Liver (tissue), 9 donors: Measurements from ENCODE around the gene MPV17. TPM values are rescaled to one million over a fixed set of nuclear protein-coding genes. Genes with fewer than 3 reads are reported as not detected.
A peak's percentile ranks its signal among the peaks of the same experiment; 100 is the strongest.

Experiments
- DNase-seq: peaks from one replicate; pipeline ENCODE4 v3.0.0-alpha.2; 2017; ENCODE audit warnings: low spot score
- H3K27ac ChIP-seq, 2 donors: one replicate each; pipeline ENCODE4 v1.7.0; 2013; ENCODE audit warnings: inconsistent platforms in 2 of 2, low read length in 2 of 2, control low read depth in 1 of 2, low read depth in 1 of 2, mild to moderate bottlenecking in 1 of 2
- H3K27me3 ChIP-seq, 4 donors: one replicate each; pipeline versions ENCODE4 v1.6.1 to v1.7.0; 2013; ENCODE audit warnings: low read length in 3 of 4, inconsistent platforms in 1 of 4, mild to moderate bottlenecking in 1 of 4, moderate library complexity in 1 of 4; ENCODE audit not compliant: control insufficient read depth in 4 of 4, insufficient read depth in 4 of 4
- H3K36me3 ChIP-seq, 4 donors: one replicate each; pipeline versions ENCODE4 v1.6.1 to v1.7.0; 2013; ENCODE audit warnings: low read length in 3 of 4, mild to moderate bottlenecking in 3 of 4, low read depth in 1 of 4, moderate library complexity in 1 of 4; ENCODE audit not compliant: control insufficient read depth in 4 of 4, insufficient read depth in 3 of 4
- H3K4me1 ChIP-seq, 4 donors: one replicate each; pipeline versions ENCODE4 v1.6.1 to v1.7.0; 2013; ENCODE audit warnings: low read length in 3 of 4, mild to moderate bottlenecking in 3 of 4, moderate library complexity in 1 of 4; ENCODE audit not compliant: control insufficient read depth in 4 of 4, insufficient read depth in 4 of 4
- H3K4me3 ChIP-seq, 3 donors: one replicate each; pipeline versions ENCODE4 v1.6.1 to v1.7.0; 2013; ENCODE audit warnings: low read length in 3 of 3, control low read depth in 1 of 3, low read depth in 1 of 3, mild to moderate bottlenecking in 1 of 3
- H3K9ac ChIP-seq, 2 donors: one replicate each; pipeline ENCODE4 v1.7.0; 2013; ENCODE audit warnings: low read length in 2 of 2, mild to moderate bottlenecking in 2 of 2, moderate library complexity in 2 of 2, control low read depth in 1 of 2, low read depth in 1 of 2
- H3K9me3 ChIP-seq, 4 donors: one replicate each; pipeline versions ENCODE4 v1.6.1 to v1.7.0; 2013; ENCODE audit warnings: low read length in 3 of 4; ENCODE audit not compliant: control insufficient read depth in 4 of 4
- EGR1 ChIP-seq, 2 donors: IDR thresholded peaks; 2 replicates each; pipeline ENCODE4 v1.6.1; 2016 to 2018; ENCODE audit warnings: antibody characterized with exemption in 2 of 2, low read depth in 2 of 2
- FOXA2 ChIP-seq: IDR thresholded peaks from 2 replicates; pipeline ENCODE4 v1.6.1; 2016; ENCODE audit warnings: antibody characterized with exemption
- GABPA ChIP-seq, 2 donors: IDR thresholded peaks in 1 of 2; conservative IDR thresholded peaks in 1 of 2; 2 replicates each; pipeline ENCODE4 v1.6.1; 2016; ENCODE audit warnings: antibody characterized with exemption in 2 of 2, mild to moderate bottlenecking in 1 of 2, moderate library complexity in 1 of 2
- HNF4A ChIP-seq, 2 donors: conservative IDR thresholded peaks; 2 replicates each; pipeline ENCODE4 v1.6.1; 2016; ENCODE audit warnings: antibody characterized with exemption in 2 of 2, mild to moderate bottlenecking in 2 of 2
- JUND ChIP-seq, 2 donors: IDR thresholded peaks; 2 replicates each; pipeline ENCODE4 v1.6.1; 2016; ENCODE audit warnings: antibody characterized with exemption in 2 of 2
- NR2F2 ChIP-seq: IDR thresholded peaks from 2 replicates; pipeline ENCODE4 v1.6.1; 2016; ENCODE audit warnings: antibody characterized with exemption
- RAD21 ChIP-seq, 2 donors: IDR thresholded peaks; 2 replicates each; pipeline ENCODE4 v1.6.1; 2016; ENCODE audit warnings: antibody characterized with exemption in 2 of 2, mild to moderate bottlenecking in 2 of 2
- RXRA ChIP-seq, 2 donors: IDR thresholded peaks; 2 replicates each; pipeline ENCODE4 v1.6.1; 2017 to 2018; ENCODE audit warnings: antibody characterized with exemption in 2 of 2, mild to moderate bottlenecking in 1 of 2
- SP1 ChIP-seq: IDR thresholded peaks from 2 replicates; pipeline ENCODE4 v1.6.1; 2018; ENCODE audit warnings: antibody characterized with exemption, mild to moderate bottlenecking
- TAF1 ChIP-seq: conservative IDR thresholded peaks from 2 replicates; pipeline ENCODE4 v1.6.1; 2016; ENCODE audit warnings: antibody characterized with exemption, mild to moderate bottlenecking
- YY1 ChIP-seq: IDR thresholded peaks from 2 replicates; pipeline ENCODE4 v1.6.1; 2016; ENCODE audit warnings: antibody characterized with exemption, mild to moderate bottlenecking
- WGBS: extraction: QIAGEN DNeasy Blood & Tissue Kit; methylation state at CpG from one replicate; pipeline ENCODE4 v1.1.7; 2013; 5-methylcytosine and 5-hydroxymethylcytosine counted together
- polyA plus RNA-seq, 2 donors: library from polyadenylated mRNA; stranded (reverse) in 1 of 2; unstranded in 1 of 2; fragments of 200-250 nt in 1 of 2; fragments of >200 nt in 1 of 2; fragmentation: Nextera tagmentation in 1 of 2; extraction: Ambion mirVana in 1 of 2; gene quantifications; one replicate each; pipeline versions ENCODE4 v1.2.1 to v1.2.3, GENCODE V29; 2013 to 2015
- total RNA-seq, 2 donors: library from RNA; depleted of rRNA; stranded (reverse); fragments of >200 nt; gene quantifications; one replicate each; pipeline ENCODE4 v1.2.3, GENCODE V29; 2014
- TF ChIP-seq, protein P1 (sequence below): IDR thresholded peaks from 2 replicates; pipeline ENCODE4 v1.6.1; 2016; ENCODE audit warnings: antibody characterized with exemption
- TF ChIP-seq, protein P2 (sequence below): fragments of 150-350 bp; IDR thresholded peaks from 2 replicates; pipeline ENCODE4 v1.5.1; 2017; ENCODE audit warnings: improper control_type of control experiment, low read depth, low read length; ENCODE audit not compliant: missing input control
- donor health status: healthy.
- donor health status: healthy.
- donor health status: healthy.
- donor health status: healthy.
- donor health status: healthy.

MPV17 gene
- total and polyA plus RNA-seq, 4 donors, result 13.9 to 29.6 (median 21.8) TPM

DNA sequence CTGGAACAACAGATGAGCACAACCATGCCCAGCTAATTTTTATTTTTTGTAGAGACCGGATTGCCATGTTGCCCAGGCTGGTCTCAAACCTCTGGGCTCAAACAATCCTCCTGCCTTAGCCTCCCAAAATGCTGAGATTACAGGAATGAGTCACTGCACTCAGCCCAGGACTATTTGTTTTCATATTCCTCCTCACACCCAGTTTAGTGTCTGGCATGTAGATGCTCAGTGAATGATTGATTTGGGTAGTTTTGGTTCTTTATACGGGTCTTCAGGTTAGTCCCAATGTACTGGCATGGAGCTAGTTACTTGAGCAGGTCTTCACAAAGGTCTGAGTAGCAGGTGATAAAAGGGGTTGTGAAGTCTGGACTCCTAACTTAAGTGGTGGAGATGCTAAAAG is 41.0 kb upstream of the MPV17 start:
- WGBS, result 94% methylated on average over 2 of the region's 2 CpGs
- Histone ChIP-seq H3K4me3 (no peak overlapping the region), H3K4me1 (peaks cover 0 to 3% (median 2%) of the 10 kb centered on the region in 4 donors), H3K27ac (no peak overlapping the region), H3K36me3 (peaks cover 5 to 46% (median 33%) of the 10 kb centered on the region in 4 donors), H3K9ac (no peak overlapping the region), H3K27me3 (no peaks in the 10 kb centered on the region), H3K9me3 (no peaks in the 10 kb centered on the region)
- TF ChIP-seq, protein P1, sequence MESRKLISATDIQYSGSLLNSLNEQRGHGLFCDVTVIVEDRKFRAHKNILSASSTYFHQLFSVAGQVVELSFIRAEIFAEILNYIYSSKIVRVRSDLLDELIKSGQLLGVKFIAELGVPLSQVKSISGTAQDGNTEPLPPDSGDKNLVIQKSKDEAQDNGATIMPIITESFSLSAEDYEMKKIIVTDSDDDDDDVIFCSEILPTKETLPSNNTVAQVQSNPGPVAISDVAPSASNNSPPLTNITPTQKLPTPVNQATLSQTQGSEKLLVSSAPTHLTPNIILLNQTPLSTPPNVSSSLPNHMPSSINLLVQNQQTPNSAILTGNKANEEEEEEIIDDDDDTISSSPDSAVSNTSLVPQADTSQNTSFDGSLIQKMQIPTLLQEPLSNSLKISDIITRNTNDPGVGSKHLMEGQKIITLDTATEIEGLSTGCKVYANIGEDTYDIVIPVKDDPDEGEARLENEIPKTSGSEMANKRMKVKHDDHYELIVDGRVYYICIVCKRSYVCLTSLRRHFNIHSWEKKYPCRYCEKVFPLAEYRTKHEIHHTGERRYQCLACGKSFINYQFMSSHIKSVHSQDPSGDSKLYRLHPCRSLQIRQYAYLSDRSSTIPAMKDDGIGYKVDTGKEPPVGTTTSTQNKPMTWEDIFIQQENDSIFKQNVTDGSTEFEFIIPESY, result no peak
- DNase-seq, result no peak

DNA sequence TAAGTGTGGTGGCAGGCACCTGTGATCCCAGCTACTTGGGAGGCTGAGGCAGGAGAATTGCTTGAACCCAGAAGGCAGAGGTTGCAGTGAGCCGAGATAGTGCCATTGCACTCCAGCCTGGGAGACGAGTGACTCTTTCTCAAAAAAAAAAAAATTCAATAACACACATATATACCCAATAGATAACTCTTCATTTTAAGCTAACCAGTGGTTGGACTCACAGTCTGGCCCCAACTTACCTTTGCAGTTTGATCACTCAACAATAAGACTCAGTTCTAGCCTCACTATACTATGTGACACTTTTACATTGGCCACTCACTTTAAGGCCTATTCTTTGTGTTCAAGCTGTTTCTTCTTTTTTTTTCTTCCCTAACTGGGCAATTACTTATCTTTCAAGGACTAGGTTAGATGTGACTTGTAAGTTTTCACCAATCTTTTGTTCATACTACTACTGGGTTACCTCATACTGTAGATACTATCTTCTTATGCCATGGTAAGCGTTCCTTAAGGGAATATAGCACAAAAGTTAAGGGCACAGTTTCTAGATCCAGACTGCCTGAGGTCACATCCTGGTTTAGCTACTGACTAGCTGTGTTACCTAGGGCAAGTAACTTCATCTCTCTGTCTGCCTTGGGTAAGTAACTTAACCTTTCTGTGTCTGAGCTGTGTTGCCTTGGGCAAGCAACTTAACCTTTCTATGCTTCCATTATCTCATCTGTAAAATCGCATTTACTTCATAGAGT is 40.0 kb upstream of the MPV17 start:
- no peak for DNase-seq
- peaks cover 1 to 6% (median 2%) of the 10 kb centered on the region in 4 donors for H3K4me1 ChIP-seq
- H3K9me3 ChIP-seq, result no peaks in the 10 kb centered on the region
- H3K4me3 ChIP-seq, result no peak overlapping the region
- no peak for TF ChIP-seq RAD21 (IDR thresholded peaks at IDR 0.05)
- TF ChIP-seq RXRA (IDR thresholded peaks at IDR 0.05), result no peak
- TF ChIP-seq, protein P2, sequence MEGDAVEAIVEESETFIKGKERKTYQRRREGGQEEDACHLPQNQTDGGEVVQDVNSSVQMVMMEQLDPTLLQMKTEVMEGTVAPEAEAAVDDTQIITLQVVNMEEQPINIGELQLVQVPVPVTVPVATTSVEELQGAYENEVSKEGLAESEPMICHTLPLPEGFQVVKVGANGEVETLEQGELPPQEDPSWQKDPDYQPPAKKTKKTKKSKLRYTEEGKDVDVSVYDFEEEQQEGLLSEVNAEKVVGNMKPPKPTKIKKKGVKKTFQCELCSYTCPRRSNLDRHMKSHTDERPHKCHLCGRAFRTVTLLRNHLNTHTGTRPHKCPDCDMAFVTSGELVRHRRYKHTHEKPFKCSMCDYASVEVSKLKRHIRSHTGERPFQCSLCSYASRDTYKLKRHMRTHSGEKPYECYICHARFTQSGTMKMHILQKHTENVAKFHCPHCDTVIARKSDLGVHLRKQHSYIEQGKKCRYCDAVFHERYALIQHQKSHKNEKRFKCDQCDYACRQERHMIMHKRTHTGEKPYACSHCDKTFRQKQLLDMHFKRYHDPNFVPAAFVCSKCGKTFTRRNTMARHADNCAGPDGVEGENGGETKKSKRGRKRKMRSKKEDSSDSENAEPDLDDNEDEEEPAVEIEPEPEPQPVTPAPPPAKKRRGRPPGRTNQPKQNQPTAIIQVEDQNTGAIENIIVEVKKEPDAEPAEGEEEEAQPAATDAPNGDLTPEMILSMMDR, result no peak
- no peak for TF ChIP-seq GABPA (IDR thresholded peaks at IDR 0.05 in 1 of 2, conservative IDR thresholded peaks at IDR 0.05 in 1 of 2)
- no peak for TF ChIP-seq YY1
- H3K27me3 ChIP-seq, result no peaks in the 10 kb centered on the region
- 95% methylated on average over 4 of the region's 4 CpGs for WGBS
- no peak overlapping the region for H3K9ac ChIP-seq
- no peak overlapping the region for H3K27ac ChIP-seq
- peaks cover 4 to 41% (median 29%) of the 10 kb centered on the region in 4 donors for H3K36me3 ChIP-seq

DNA sequence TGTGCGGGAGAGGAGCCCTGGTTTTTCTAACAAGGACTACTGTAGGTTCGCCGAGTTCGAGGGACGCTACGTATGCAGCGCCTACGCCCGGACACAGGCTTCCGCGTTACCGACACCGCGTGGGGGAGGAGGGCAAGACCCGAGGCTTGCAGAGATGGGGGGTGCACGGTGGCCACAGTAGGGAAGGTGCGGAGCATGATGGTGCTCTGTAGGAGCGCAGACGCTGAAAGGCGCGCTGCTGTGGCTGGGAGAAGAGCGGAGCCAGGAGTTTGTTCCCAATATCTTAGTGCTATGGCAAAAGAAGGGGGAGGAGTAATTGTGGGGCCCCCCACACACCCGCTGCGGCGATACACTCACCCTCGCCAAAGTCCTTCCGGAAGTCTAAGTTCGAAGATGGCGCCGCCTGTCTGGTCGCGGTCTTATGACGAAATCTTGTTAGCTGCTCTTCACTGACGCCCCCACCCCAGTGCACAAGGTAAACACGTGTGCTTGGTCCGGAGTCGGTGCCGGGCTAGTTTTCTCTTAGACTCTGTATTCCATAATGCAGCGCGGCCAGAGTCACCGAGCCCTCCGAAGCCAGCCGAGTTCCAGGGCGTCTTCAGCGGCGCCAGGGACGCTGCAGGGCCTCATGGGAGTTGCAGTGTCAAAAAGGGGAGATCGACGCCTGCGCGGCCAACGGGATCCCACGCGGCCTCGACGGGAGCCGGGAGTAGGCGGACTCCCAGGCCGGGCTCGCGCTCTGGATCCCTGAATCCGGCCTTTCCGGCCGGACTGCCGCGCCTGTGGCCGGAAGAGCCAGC is 33.7 kb upstream of the MPV17 start, which contains the start of gene GTF3C2:
Gene GTF3C2, minus strand, starts transcription at position 383 of the 800 bp plus-strand sequence. CDS start 13,210 bp downstream, outside the sequence.
- H3K9me3 ChIP-seq, result no peaks in the 10 kb centered on the region
- peak within 1 kb of the TSS; percentile 89 to 100 (median 99) for H3K4me3 ChIP-seq
- H3K27ac ChIP-seq, result peak within 1 kb of the TSS; percentile 90 to 95
- DNase-seq, result peak; percentile 90
- H3K36me3 ChIP-seq, result no peaks in the 10 kb centered on the region
- peak within 1 kb of the TSS; percentile 85 to 88 for H3K9ac ChIP-seq
- WGBS, result under 1% methylated on average over 67 of the region's 67 CpGs
- H3K27me3 ChIP-seq, result no peaks in the 10 kb centered on the region
- peaks cover 10 to 29% (median 25%) of the 10 kb centered on the region in 4 donors for H3K4me1 ChIP-seq
- no peak for TF ChIP-seq TAF1
- TF ChIP-seq, protein P2, result peak; percentile 11
- peak; percentile 16 to 45 for TF ChIP-seq JUND (IDR thresholded peaks at IDR 0.05)
- TF ChIP-seq SP1, result peak; percentile 72
- peak; percentile 47 to 90 for TF ChIP-seq GABPA (IDR thresholded peaks at IDR 0.05 in 1 of 2, conservative IDR thresholded peaks at IDR 0.05 in 1 of 2)
- peak in 1 of 2 donors; percentile 65 for TF ChIP-seq EGR1 (IDR thresholded peaks at IDR 0.05; ENCODE audit: low read depth in 2 of 2)
- TF ChIP-seq, protein P1, result peak; percentile 97
- peak; percentile 50 to 63 for TF ChIP-seq RXRA (IDR thresholded peaks at IDR 0.05)
- peak; percentile 43 for TF ChIP-seq FOXA2
- TF ChIP-seq NR2F2, result peak; percentile 60
- peak in 1 of 2 donors; percentile 29 for TF ChIP-seq HNF4A (conservative IDR thresholded peaks at IDR 0.05)
- peak; percentile 27 to 32 for TF ChIP-seq RAD21 (IDR thresholded peaks at IDR 0.05)
